Measurements from ENCODE around the gene GAPDHS. TPM values are rescaled to one million over a fixed set of nuclear protein-coding genes. Genes with fewer than 3 reads are reported as not detected.

GAPDHS gene
- total RNA-seq, 1 experiment from 2014 or later, result not detected

DNA sequence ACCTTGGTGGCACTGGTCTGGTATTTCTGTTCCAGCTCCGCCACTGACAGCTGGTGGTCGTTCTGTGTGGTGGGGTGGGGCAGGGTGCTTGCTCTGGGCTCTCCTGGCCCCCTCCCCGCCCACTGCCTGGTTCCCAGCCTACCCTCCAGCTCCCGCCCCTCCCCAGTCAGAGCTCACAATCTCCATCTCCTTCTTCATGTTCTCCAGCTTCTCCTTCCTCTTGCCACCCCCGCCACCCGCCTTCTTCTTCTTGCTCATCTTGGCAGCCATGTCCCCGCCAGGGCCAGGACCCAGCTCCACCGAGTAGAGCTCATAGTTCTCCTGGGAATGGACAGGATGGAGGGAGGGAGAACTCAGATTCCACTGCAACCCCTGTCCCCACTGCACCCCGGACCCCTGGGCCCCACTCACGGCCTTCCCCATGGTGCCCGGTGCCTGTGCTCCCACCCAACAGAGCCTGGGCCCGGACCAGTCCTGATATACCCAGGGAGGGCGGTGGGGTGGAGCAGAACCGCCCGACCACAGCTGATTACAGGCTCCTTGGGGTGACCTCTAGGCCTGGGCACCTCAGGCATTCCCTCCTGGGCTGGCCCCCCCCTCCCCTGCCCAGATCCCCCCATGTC, 30.1 kb downstream of the GAPDHS start, which contains the start of gene ATP4A:
TSS of gene ATP4A (minus strand) at position 452 of the 623 bp plus-strand sequence. CDS start at position 423, 29 bp downstream.
- in situ Hi-C loops (cut with HindIII; ENCODE audit: low sequenced_read_pairs), result no loop called here
- DNase-seq (ENCODE audit: low spot score), result no peak

DNA sequence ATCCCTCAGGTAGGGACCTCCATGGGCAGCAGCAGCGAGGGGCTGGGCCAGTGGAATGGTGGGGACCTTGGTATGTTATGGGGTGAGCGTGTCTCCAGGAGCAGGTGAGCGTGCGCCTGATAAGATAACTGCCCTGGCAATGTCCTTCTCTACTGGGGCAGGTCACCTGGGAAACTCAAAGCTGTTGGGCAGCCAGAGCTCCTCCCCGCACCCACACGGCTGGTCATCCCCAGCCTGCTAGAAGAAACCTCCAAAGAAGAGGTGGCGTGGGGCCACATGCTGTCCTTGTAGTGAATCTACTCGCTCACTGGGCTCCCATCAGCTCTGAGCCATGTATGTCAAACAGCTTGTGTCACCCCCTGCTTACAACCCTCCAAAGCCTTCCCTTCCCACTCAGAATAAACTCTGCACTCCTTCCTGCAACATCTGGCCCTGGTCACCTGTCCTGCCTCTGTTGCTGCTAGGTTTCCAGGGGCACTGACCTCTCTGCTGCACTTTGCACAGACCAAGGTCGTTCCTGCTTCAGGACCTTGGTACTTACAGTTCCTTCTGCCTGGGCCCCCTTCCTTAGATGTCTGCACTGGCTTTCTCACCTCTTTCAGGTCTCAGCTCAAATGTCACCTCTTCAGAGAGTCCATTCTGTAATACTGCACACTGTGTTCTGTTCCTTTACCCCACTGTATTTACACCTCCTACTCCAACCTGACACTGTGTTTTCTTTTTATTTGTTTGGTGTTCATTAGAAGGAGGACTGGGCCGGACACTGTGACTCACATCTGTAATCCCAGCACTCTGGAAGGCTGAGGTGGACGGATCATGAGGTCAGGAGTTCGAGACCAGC, 32.0 kb downstream of the GAPDHS start:
- no peak for DNase-seq (ENCODE audit: low spot score)
- in situ Hi-C loops (cut with HindIII; ENCODE audit: low sequenced_read_pairs), result no loop called here

DNA sequence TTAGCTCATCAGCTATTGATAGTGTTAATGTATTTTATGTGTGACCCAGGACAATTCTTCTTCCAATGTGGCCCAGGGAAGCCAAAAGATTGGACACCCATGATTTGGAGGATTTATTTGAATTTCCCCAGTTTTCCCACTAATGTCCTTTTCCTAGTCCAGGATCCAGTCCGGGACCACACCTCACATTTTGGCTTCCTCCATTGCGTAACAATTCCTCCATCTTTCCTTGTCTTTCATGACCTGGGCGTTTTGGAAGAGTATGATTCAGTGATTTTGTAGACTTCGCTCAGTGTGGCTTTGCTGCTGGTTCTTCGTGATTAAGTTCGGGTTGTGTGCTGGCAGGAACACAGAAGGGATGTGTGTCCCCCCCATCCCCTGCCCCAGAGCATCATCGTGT, 33.5 kb downstream of the GAPDHS start:
- in situ Hi-C loops (cut with HindIII; ENCODE audit: low sequenced_read_pairs), result no loop called here
- DNase-seq (ENCODE audit: low spot score), result no peak

DNA sequence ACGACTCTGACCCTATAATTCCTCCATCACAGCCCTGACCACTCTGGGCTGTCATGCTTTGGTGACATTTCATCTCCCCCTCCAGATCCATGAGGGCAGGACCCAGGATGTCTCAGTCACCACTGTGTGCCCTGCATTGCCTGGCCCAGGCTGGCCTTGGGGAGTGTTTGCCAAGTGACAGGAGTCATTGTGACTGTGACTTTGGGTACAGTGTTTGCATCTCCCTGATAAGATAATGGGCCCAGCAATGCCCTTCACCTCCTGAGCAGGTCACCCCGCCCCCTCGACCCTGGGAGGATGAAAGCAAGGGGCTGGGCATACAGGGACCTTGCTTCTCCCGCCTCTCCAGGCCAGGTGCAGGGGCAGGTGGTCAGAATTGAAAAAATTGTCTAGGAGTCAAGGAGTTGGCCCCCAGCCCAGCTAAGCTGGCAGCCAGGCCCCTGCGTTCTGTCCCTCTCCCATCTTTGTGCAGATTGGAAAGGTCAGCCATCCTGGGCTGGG, 36.1 kb downstream of the GAPDHS start:
- DNase-seq (ENCODE audit: low spot score), result peak; percentile 79

DNA sequence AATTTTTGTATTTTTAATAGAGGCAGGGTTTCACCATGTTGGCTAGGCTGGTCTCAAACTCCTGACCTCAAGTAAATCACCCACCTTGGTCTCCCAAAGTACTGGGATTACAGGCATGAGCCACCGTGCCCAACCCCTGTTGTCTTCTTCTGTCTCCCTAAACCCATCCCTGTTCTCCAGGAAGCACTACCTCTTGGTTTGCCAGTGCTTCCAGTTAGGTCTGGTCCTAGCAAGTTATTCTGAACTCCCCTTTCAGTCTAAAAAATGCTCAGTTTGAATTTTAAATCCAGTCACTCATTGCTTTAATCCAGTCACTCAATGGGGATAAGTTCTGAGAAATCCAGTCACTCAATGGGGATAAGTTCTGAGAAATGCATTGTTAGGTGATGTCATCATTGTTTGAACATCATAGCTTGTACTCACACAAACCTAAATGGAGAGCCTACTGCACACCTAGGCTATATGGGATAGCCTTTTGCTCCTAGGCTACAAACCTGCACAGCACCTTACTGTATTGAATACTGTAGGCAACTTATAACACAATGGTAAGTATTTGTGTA, 38.2 kb downstream of the GAPDHS start:
- in situ Hi-C loops (cut with HindIII; ENCODE audit: low sequenced_read_pairs), result no loop called here
- DNase-seq (ENCODE audit: low spot score), result no peak

More for the DNA sequence above, 36.1 kb downstream of the GAPDHS start:
- in situ Hi-C loops (cut with HindIII; ENCODE audit: low sequenced_read_pairs), result no loop called here

DNA sequence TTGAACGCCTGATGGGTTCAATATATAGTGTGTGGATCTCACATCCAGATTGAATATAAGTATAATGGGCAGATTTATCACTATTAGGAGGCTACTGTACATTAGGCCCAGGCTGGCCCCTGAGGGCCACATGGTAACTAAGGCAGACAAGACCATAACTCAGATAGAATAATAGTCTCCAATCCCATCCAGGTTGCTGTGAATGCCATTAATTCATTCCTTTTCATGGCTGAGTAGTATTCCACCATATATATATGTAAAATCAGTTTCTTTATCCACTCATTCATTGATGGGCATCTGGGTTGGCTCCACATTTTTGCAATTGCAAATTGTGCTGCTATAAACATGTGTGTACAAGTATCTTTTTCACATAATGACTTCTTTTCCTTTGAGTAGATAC, 44.7 kb downstream of the GAPDHS start:
- no peak for DNase-seq (ENCODE audit: low spot score)
- in situ Hi-C loops (cut with HindIII; ENCODE audit: low sequenced_read_pairs), result no loop called here

DNA sequence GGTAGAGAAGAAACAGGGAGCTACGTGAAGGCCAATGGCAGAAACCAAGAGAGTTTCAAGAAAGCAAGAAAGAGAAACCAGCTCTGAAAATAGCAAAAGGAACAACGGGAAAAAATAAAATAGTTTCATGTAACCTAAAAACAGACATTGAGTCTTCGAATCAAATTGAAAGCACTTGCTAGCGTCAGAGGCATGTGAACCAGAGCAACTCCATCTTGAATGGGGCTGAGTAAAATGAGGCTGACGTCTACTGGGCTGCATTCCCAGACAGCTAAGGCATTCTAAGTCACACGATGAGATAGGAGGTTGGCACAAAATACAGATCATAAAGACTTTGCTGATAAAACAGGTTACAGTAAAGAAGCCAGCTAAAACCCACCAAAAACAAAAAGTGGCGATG, 45.5 kb downstream of the GAPDHS start:
- in situ Hi-C loops (cut with HindIII; ENCODE audit: low sequenced_read_pairs), result no loop called here
- no peak for DNase-seq (ENCODE audit: low spot score)

DNA sequence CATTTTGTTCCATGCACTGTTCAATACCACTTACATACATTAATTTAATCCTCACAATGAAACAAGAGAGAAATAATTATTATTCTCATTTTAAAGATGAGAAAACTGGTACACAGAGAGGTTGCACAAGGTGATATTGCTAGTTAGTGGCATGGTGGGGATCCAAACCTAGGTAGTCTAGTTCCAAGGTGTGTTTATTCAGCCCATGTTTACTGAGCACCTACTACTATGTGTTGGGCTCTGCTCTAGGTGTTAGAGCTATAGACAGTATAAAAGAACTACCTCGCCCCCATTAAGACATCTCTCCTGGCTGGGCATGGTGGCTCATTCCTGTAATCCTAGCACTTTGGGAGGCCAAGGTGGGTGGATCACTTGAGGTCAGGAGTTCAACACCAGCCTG, 49.5 kb downstream of the GAPDHS start:
- in situ Hi-C loops (cut with HindIII; ENCODE audit: low sequenced_read_pairs), result no loop called here
- DNase-seq (ENCODE audit: low spot score), result no peak

DNA sequence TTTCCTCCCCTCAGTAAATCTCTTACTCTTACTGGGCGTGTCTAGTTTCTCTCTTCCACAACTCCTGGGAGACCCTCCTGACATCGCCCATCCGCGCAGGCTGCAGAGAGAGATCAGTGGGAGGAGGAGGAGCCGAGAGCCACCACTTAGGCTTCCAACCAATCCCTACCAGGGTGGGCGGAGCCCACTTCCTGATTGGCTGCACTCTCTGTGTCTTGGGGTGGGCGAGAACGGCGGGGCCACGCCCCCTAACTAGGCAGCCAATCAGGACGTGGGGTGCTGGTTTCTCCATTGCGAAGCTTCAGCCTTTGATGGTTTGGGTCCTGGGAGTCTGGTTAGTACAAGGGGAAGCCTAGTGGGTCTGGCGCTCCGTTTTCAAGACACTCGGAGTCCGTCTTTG, 52.6 kb downstream of the GAPDHS start, which contains the start of gene PMIS2:
TSS of gene PMIS2 (plus strand) at position 326 of the 400 bp plus-strand sequence. CDS start 87 bp downstream, outside the sequence.
- in situ Hi-C loops (cut with HindIII; ENCODE audit: low sequenced_read_pairs), result no loop called here
- DNase-seq (ENCODE audit: low spot score), result no peak

DNA sequence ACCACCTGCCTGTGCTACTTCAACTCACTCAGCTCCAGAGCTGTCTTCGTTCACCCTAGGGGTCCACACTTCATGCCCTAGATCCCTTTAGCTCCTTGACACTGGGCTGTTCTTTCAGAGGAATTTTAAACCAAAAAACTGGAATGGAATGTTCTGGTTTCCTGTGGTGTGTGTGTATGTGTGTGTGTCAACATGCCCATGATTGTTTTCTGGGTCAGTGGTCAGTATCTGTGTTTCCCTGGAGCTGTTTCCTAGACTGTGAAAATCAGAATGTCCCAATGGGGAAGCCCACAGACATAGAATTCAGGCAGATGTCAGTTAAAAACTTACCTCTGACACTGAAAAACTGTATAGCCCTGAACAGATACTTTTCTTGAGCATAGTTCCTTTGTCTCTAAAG, 54.1 kb downstream of the GAPDHS start:
- in situ Hi-C loops (cut with HindIII; ENCODE audit: low sequenced_read_pairs), result no loop called here
- no peak for DNase-seq (ENCODE audit: low spot score)

DNA sequence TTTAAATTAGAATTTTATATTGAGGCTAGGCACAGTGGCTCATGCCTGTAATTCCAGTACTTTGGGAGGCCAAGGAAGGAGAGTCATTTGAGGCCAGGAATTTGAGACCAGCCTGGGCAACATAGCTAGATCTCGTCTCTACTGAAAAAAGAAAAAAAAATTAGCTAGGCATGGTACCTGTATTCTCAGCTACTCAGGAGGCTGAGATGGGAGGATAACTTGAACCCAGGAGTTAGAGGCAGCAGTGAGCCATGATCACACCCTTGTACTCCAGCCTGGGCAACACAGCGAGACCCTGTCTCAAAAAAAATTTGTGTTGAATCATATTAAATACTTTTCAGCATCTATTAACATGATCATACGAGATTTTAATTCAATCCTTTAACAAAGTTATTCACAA, 57.6 kb downstream of the GAPDHS start:
- DNase-seq (ENCODE audit: low spot score), result no peak
- in situ Hi-C loops (cut with HindIII; ENCODE audit: low sequenced_read_pairs), result no loop called here

DNA sequence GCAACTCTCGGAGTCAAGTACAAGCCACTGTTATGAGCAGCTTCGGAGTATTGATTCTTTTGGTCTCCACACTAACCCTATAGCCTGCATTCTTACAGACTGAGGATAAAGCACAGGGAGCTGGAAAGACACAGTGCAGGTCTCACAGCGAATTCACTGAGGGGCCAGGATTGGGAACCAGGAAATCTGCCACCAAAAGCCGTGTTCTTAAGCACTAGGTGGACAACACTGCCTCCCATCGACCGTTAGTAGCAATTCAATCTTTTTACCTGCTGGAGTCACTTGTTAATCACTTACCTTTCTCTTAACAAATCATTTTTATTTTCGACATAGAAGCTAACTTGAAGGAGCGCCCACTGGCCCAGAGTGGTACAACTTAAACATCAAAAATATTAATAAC, 59.0 kb downstream of the GAPDHS start:
- DNase-seq (ENCODE audit: low spot score), result peak; percentile 77

More for the DNA sequence above, 59.0 kb downstream of the GAPDHS start:
- in situ Hi-C loops (cut with HindIII; ENCODE audit: low sequenced_read_pairs), result no loop called here

Other genes starting within 250 kb of the GAPDHS start
- gene MAG, start 241.3 kb upstream of the GAPDHS start, total RNA-seq (2014; rRNA removed; shearing (Covaris generic)), result not detected in 2 replicates
- gene CD22, start 204.3 kb upstream of the GAPDHS start, total RNA-seq (2014; rRNA removed; shearing (Covaris generic)), result not detected in 2 replicates
- gene FFAR1, start 185.6 kb upstream of the GAPDHS start, total RNA-seq (2014; rRNA removed; shearing (Covaris generic)), result not detected in 2 replicates
- gene FFAR3, start 175.0 kb upstream of the GAPDHS start, total RNA-seq (2014; rRNA removed; shearing (Covaris generic)), result not detected in 2 replicates
- not detected in 2 replicates for gene GPR42, start 162.4 kb upstream of the GAPDHS start, total RNA-seq (2014; rRNA removed; shearing (Covaris generic))
- gene FFAR2, start 85.2 kb upstream of the GAPDHS start, total RNA-seq (2014; rRNA removed; shearing (Covaris generic)), result not detected in 2 replicates
- gene KRTDAP, start 43.0 kb upstream of the GAPDHS start, total RNA-seq (2014; rRNA removed; shearing (Covaris generic)), result not detected in 2 replicates
- 85.4 and 136 TPM in 2 replicates for gene DMKN, start 19.8 kb upstream of the GAPDHS start, total RNA-seq (2014; rRNA removed; shearing (Covaris generic))
- not detected in 2 replicates for gene SBSN, start 5.1 kb upstream of the GAPDHS start, total RNA-seq (2014; rRNA removed; shearing (Covaris generic))
- gene TMEM147, start 12.2 kb downstream of the GAPDHS start, total RNA-seq (2014; rRNA removed; shearing (Covaris generic)), result 208 and 254 TPM in 2 replicates
- not detected in 2 replicates for gene ATP4A, start 30.2 kb downstream of the GAPDHS start, total RNA-seq (2014; rRNA removed; shearing (Covaris generic))
- gene PMIS2, start 52.7 kb downstream of the GAPDHS start, total RNA-seq (2014; rRNA removed; shearing (Covaris generic)), result not detected in 2 replicates
- 21.5 and 32.4 TPM in 2 replicates for gene HAUS5, start 79.3 kb downstream of the GAPDHS start, total RNA-seq (2014; rRNA removed; shearing (Covaris generic))
- 108 and 119 TPM in 2 replicates for gene RBM42, start 95.6 kb downstream of the GAPDHS start, total RNA-seq (2014; rRNA removed; shearing (Covaris generic))
- gene ETV2, start 108.3 kb downstream of the GAPDHS start, total RNA-seq (2014; rRNA removed; shearing (Covaris generic)), result not detected in 2 replicates
- gene COX6B1, start 114.9 kb downstream of the GAPDHS start, total RNA-seq (2014; rRNA removed; shearing (Covaris generic)), result 284 and 429 TPM in 2 replicates
- gene UPK1A, start 133.1 kb downstream of the GAPDHS start, total RNA-seq (2014; rRNA removed; shearing (Covaris generic)), result 0.62 TPM in 1 of 2 replicates, not detected in the other
- gene ZBTB32, start 171.1 kb downstream of the GAPDHS start, total RNA-seq (2014; rRNA removed; shearing (Covaris generic)), result 0.17 TPM in 1 of 2 replicates, not detected in the other
- gene KMT2B, start 184.5 kb downstream of the GAPDHS start, total RNA-seq (2014; rRNA removed; shearing (Covaris generic)), result 2.5 and 4.6 TPM in 2 replicates
- 4.0 and 9.3 TPM in 2 replicates for gene IGFLR1, start 209.0 kb downstream of the GAPDHS start, total RNA-seq (2014; rRNA removed; shearing (Covaris generic))
- gene U2AF1L4, start 212.0 kb downstream of the GAPDHS start, total RNA-seq (2014; rRNA removed; shearing (Covaris generic)), result 6.3 and 44.4 TPM in 2 replicates
- 63.1 and 65.0 TPM in 2 replicates for gene PSENEN, start 212.2 kb downstream of the GAPDHS start, total RNA-seq (2014; rRNA removed; shearing (Covaris generic))
- 0.80 and 9.2 TPM in 2 replicates for gene LIN37, start 215.1 kb downstream of the GAPDHS start, total RNA-seq (2014; rRNA removed; shearing (Covaris generic))
- not detected in 2 replicates for gene HSPB6, start 223.6 kb downstream of the GAPDHS start, total RNA-seq (2014; rRNA removed; shearing (Covaris generic))
- gene PROSER3, start 224.7 kb downstream of the GAPDHS start, total RNA-seq (2014; rRNA removed; shearing (Covaris generic)), result 7.9 and 11.9 TPM in 2 replicates
- gene ARHGAP33, start 242.1 kb downstream of the GAPDHS start, total RNA-seq (2014; rRNA removed; shearing (Covaris generic)), result 1.7 and 4.6 TPM in 2 replicates